ENCODE measurements around the gene FLNB.

FLNB gene

DNA sequence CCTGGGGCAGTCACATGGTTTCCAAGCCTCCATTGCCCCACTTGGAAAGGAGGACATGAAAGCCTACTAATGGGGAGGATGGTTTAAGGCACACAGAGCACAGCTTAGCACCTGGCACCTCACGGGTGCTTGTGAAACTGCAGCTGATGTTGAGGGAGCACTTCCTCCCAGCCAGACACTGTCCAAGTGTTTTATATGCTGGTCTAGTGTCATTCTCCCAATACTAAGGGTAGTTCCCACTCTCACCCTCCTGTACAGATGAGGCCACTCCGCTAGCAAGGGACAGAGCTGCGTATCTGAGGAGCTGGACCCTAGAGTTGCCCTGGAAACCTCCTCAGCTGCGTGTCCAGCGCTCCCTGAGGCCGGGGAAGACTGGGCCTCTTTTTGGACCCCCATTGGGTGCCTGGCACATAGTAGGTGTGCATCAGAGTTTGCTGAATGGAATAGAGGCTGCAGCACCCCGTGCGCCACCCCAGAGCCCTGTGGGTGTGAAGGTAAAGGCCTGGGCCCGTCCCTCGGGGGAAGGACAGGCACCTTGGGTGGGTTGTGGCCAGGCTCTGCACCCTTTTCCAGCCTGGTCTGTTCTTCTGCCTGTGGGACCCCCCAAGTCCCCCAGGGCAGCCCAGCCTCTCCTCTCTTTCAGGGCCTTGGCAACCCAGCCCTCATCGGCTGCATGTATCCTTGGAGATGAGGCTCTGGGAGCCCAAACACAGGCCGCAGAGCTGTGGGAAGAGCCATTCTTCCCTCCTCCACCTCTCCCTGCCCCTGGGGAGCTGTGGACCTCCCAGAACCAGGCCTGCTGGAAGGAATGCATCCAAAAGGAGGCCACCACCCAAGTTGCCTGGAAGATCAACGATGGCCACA, 171.2 kb downstream of the FLNB start:
- no peak for TF ChIP-seq EZH2phosphoT487 (IDR thresholded peaks at IDR 0.05; ENCODE audit: low read length)
- TF ChIP-seq, protein P1, sequence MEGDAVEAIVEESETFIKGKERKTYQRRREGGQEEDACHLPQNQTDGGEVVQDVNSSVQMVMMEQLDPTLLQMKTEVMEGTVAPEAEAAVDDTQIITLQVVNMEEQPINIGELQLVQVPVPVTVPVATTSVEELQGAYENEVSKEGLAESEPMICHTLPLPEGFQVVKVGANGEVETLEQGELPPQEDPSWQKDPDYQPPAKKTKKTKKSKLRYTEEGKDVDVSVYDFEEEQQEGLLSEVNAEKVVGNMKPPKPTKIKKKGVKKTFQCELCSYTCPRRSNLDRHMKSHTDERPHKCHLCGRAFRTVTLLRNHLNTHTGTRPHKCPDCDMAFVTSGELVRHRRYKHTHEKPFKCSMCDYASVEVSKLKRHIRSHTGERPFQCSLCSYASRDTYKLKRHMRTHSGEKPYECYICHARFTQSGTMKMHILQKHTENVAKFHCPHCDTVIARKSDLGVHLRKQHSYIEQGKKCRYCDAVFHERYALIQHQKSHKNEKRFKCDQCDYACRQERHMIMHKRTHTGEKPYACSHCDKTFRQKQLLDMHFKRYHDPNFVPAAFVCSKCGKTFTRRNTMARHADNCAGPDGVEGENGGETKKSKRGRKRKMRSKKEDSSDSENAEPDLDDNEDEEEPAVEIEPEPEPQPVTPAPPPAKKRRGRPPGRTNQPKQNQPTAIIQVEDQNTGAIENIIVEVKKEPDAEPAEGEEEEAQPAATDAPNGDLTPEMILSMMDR (IDR thresholded peaks at IDR 0.05; ENCODE audit: low read length): no peak
- TF ChIP-seq EZH2 (optimal IDR thresholded peaks at IDR 0.05; ENCODE audit: low read depth, low read length): no peak
- H2AFZ ChIP-seq (ENCODE audit: low read length): no peak overlapping the region

DNA sequence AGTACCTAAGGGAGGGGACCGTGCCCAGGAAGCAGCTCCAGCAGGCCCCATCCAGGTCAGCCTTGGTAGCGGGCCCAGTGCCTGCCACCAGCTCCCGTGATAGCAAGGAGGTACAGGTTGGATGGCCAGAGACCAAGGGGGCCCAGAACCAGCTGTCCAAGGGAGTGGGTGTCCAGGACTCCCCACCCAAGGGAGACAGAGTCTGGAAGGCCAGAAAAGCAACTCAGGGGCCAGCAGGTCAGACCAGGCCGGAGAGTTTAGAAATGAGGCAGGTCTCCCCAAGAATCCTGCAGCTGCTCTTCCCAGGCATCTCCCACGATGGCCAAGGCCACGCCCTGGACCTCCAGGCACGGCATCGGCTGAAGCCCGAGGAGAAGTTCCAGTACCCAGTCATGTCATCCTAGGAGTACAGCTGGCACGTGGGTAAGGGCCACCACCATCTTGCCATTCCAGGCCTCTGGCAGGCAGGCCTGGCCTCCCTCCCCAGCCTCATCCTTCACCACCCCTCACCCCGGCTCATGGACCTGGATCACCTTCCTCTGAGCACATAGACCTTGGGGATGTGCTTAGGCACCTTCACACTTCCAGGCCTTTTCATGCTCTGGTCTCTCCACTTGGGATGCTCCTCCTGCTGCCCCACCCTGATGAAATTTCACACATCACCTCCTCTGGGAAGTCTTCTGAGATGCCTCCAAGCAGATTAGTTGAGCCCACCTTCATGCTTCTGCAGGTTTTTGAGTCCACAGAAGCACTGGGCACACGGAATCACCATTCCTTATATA, 172.1 kb downstream of the FLNB start:
- no peaks in the 10 kb centered on the region for H3K9me3 ChIP-seq (replicated peaks; ENCODE audit: insufficient read depth, low read length)
- H3F3A ChIP-seq (ENCODE audit: insufficient read depth, low read length): no peaks in the 10 kb centered on the region
- H3K9ac ChIP-seq (ENCODE audit: low read length): no peak overlapping the region
- no peak overlapping the region for H3K4me2 ChIP-seq (ENCODE audit: low read depth, low read length)
- no peak overlapping the region for H2AFZ ChIP-seq (ENCODE audit: low read length)
- no peaks in the 10 kb centered on the region for H3K9me2 ChIP-seq (replicated peaks; ENCODE audit: insufficient read depth, low read length)
- H3K27ac ChIP-seq (ENCODE audit: low read length): no peak overlapping the region
- no peaks in the 10 kb centered on the region for H3K79me2 ChIP-seq (ENCODE audit: low read length)
- H3K4me3 ChIP-seq (ENCODE audit: low read length): no peak overlapping the region
- H4K20me1 ChIP-seq (ENCODE audit: insufficient read depth, low read length): no peaks in the 10 kb centered on the region
- DNase-seq: no peak
- TF ChIP-seq, protein P1 (IDR thresholded peaks at IDR 0.05; ENCODE audit: low read length): no peak
- TF ChIP-seq EZH2 (optimal IDR thresholded peaks at IDR 0.05; ENCODE audit: low read depth, low read length): no peak
- TF ChIP-seq EZH2phosphoT487 (IDR thresholded peaks at IDR 0.05; ENCODE audit: low read length): no peak
- H3K27me3 ChIP-seq (replicated peaks; ENCODE audit: insufficient read depth, low read length): no peaks in the 10 kb centered on the region
- H3K36me3 ChIP-seq (replicated peaks; ENCODE audit: insufficient read depth, low read length): no peaks in the 10 kb centered on the region
- 0 out of 2 replicates have a peak, but pooled peaks cover 8% of the 10 kb centered on the region for H3K4me1 ChIP-seq (ENCODE audit: low read length)

More for the DNA sequence above, 171.2 kb downstream of the FLNB start:
- Histone ChIP-seq H3K4me1 (ENCODE audit: low read length) (0 out of 2 replicates have a peak, but pooled peaks cover 8% of the 10 kb centered on the region), H3K4me3 (ENCODE audit: low read length) (no peak overlapping the region), H3K4me2 (ENCODE audit: low read depth, low read length) (no peak overlapping the region), H3K36me3 (replicated peaks; ENCODE audit: insufficient read depth, low read length) (no peaks in the 10 kb centered on the region), H3K27me3 (replicated peaks; ENCODE audit: insufficient read depth, low read length) (no peaks in the 10 kb centered on the region; the same call in 1 of the 2 replicates), H3K9ac (ENCODE audit: low read length) (no peak overlapping the region), H3K9me2 (replicated peaks; ENCODE audit: insufficient read depth, low read length) (no peaks in the 10 kb centered on the region), H3K9me3 (replicated peaks; ENCODE audit: insufficient read depth, low read length) (no peaks in the 10 kb centered on the region), H3K27ac (ENCODE audit: low read length) (no peak overlapping the region), H3F3A (ENCODE audit: insufficient read depth, low read length) (no peaks in the 10 kb centered on the region), H4K20me1 (ENCODE audit: insufficient read depth, low read length) (no peaks in the 10 kb centered on the region), H3K79me2 (ENCODE audit: low read length) (no peaks in the 10 kb centered on the region)
- DNase-seq: no peak

DNA sequence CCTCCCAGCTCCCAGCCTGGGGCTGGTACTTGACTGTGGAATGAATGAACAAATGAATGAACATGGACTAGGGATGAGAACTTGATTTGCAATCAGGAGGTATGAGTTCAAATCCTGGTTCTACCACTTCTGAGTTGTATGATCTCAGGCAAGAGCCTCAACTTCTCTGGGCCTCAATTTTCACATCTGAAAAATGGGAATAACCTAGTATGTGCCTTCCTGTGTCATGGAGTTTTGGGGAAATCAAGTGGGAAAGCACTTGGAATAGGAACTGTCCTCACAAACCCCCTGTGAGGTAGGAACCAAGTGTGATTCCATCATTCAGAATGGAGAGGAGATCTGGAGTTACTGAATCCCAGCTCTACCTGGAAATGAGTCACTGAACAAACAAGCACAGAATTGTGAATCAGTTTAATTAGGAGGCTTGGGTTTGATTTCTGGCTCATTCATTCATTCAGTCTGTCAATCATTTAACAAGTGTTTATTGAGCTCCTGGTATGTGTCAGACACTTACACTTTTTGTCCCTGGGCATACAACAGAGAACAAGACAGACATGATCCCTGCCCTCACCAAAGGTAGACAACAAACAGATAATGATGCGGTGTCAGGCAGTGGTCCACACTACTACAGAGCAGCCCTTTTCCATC, 172.8 kb downstream of the FLNB start:
- no peak overlapping the region for H3K4me3 ChIP-seq (ENCODE audit: low read length)
- no peaks in the 10 kb centered on the region for H3K9me3 ChIP-seq (replicated peaks; ENCODE audit: insufficient read depth, low read length)

More for the DNA sequence above, 172.8 kb downstream of the FLNB start:
- Histone ChIP-seq H3K9me2 (replicated peaks; ENCODE audit: insufficient read depth, low read length) (no peaks in the 10 kb centered on the region), H2AFZ (ENCODE audit: low read length) (no peak overlapping the region), H3K79me2 (ENCODE audit: low read length) (no peaks in the 10 kb centered on the region), H3K27ac (ENCODE audit: low read length) (no peak overlapping the region), H4K20me1 (ENCODE audit: insufficient read depth, low read length) (no peaks in the 10 kb centered on the region), H3K4me2 (ENCODE audit: low read depth, low read length) (no peak overlapping the region), H3K36me3 (replicated peaks; ENCODE audit: insufficient read depth, low read length) (no peaks in the 10 kb centered on the region), H3K27me3 (replicated peaks; ENCODE audit: insufficient read depth, low read length) (no peaks in the 10 kb centered on the region), H3K9ac (ENCODE audit: low read length) (no peak overlapping the region), H3F3A (ENCODE audit: insufficient read depth, low read length) (no peaks in the 10 kb centered on the region), H3K4me1 (ENCODE audit: low read length) (0 out of 2 replicates have a peak, but pooled peaks cover 8% of the 10 kb centered on the region)
- no peak for DNase-seq
- no peak for TF ChIP-seq EZH2phosphoT487 (IDR thresholded peaks at IDR 0.05; ENCODE audit: low read length)
- TF ChIP-seq EZH2 (optimal IDR thresholded peaks at IDR 0.05; ENCODE audit: low read depth, low read length): no peak
- TF ChIP-seq, protein P1 (IDR thresholded peaks at IDR 0.05; ENCODE audit: low read length): no peak
